ACHN (cell line): ENCODE data around the gene STPG1.
A peak's percentile ranks its signal among the peaks of the same experiment; 100 is the strongest.

Experiments used
- DNase-seq: peaks from one replicate; pipeline ENCODE4 v3.0.0-alpha.2; 2015
- in situ Hi-C: cut with HindIII; loops from 2 replicates; pipeline ENCODE4 v1.10.0; 2017; ENCODE audit warnings: low sequenced_read_pairs, low pct_ligation_motif_present, low pct_unique_long_range_greater_than_20kb

Gene STPG1

GRCh38 chr1:24331961-24332673 lies 81.5 kb downstream of the STPG1 start:
- in situ Hi-C loops: no loop called here
- no peak for DNase-seq

- DNase-seq: no peak
- in situ Hi-C loops: no loop called here
Observed at GRCh38 chr1:24329797-24330543, 83.6 kb downstream of the STPG1 start.

- no peak for DNase-seq
- in situ Hi-C loops: no loop called here
Observed at GRCh38 chr1:24329331-24329730, 84.3 kb downstream of the STPG1 start.

- no peak for DNase-seq
- in situ Hi-C loops: no loop called here
Observed at GRCh38 chr1:24327891-24328290, 85.7 kb downstream of the STPG1 start.

- in situ Hi-C loops: no loop called here
- DNase-seq: no peak
Observed at GRCh38 chr1:24327486-24327885, 86.1 kb downstream of the STPG1 start.

GRCh38 chr1:24325587-24326449 lies 87.8 kb downstream of the STPG1 start:
- no peak for DNase-seq
- in situ Hi-C loops: no loop called here

- DNase-seq: no peak
- in situ Hi-C loops: no loop called here
Observed at GRCh38 chr1:24324903-24325302, 88.7 kb downstream of the STPG1 start.

- no peak for DNase-seq
- in situ Hi-C loops: no loop called here
Observed at GRCh38 chr1:24323281-24323680, 90.3 kb downstream of the STPG1 start.

- no peak for DNase-seq
- in situ Hi-C loops: no loop called here
Observed at GRCh38 chr1:24322470-24323177, 91.0 kb downstream of the STPG1 start.

- in situ Hi-C loops: no loop called here
- DNase-seq: no peak
Observed at GRCh38 chr1:24321697-24322469, 91.7 kb downstream of the STPG1 start.

- DNase-seq: no peak
- in situ Hi-C loops: no loop called here
Observed at GRCh38 chr1:24321126-24321525, 92.5 kb downstream of the STPG1 start.

GRCh38 chr1:24319962-24320361 lies 93.6 kb downstream of the STPG1 start:
- in situ Hi-C loops: no loop called here
- no peak for DNase-seq

GRCh38 chr1:24319312-24319863 lies 94.2 kb downstream of the STPG1 start, which contains the start of gene GRHL3:
TSS of gene GRHL3 (plus strand) at chr1:24319357. CDS start at chr1:24319552, 195 bp downstream.
- in situ Hi-C loops: no loop called here
- DNase-seq: peak; percentile 3

GRCh38 chr1:24318615-24319311 lies 94.8 kb downstream of the STPG1 start:
- in situ Hi-C loops: no loop called here
- no peak for DNase-seq

- no peak for DNase-seq
- in situ Hi-C loops: no loop called here
Observed at GRCh38 chr1:24317956-24318614, 95.5 kb downstream of the STPG1 start.

GRCh38 chr1:24317081-24317480 lies 96.5 kb downstream of the STPG1 start:
- in situ Hi-C loops: no loop called here

GRCh38 chr1:24316645-24317044 lies 96.9 kb downstream of the STPG1 start:
- no peak for DNase-seq
- in situ Hi-C loops: no loop called here

More at GRCh38 chr1:24317081-24317480, 96.5 kb downstream of the STPG1 start:
- no peak for DNase-seq
